IPS-18c (cell line): ENCODE results near the gene PABPC1L.

Source experiments
- H3K4me3 ChIP-seq: 2 replicates; pipeline ENCODE4 v1.7.0; 2013; ENCODE audit warnings: low read depth, mild to moderate bottlenecking, low read length, moderate library complexity; ENCODE audit not compliant: insufficient read depth
- H3K9me3 ChIP-seq: one replicate; pipeline ENCODE4 v1.6.1; 2013; ENCODE audit warnings: mild to moderate bottlenecking, low read length, moderate library complexity; ENCODE audit not compliant: control insufficient read depth, insufficient read depth

Gene PABPC1L

GRCh38 chr20:44928595-44928994 lies 18.7 kb downstream of the PABPC1L start:
- Histone ChIP-seq H3K9me3 (no peaks in the 10 kb centered on the region), H3K4me3 (no peak overlapping the region)

GRCh38 chr20:44930517-44931168 lies 20.8 kb downstream of the PABPC1L start:
- Histone ChIP-seq H3K4me3 (no peak overlapping the region), H3K9me3 (no peaks in the 10 kb centered on the region)

- no peaks in the 10 kb centered on the region for H3K9me3 ChIP-seq
- H3K4me3 ChIP-seq = no peak overlapping the region
Measured at GRCh38 chr20:44931911-44932310, 22.1 kb downstream of the PABPC1L start.

GRCh38 chr20:44932916-44933315 lies 23.1 kb downstream of the PABPC1L start:
- no peak overlapping the region for H3K4me3 ChIP-seq
- no peaks in the 10 kb centered on the region for H3K9me3 ChIP-seq

- Histone ChIP-seq H3K4me3 (no peak overlapping the region), H3K9me3 (no peaks in the 10 kb centered on the region)
Measured at GRCh38 chr20:44936510-44936909, 26.6 kb downstream of the PABPC1L start.

- no peak overlapping the region for H3K4me3 ChIP-seq
- no peaks in the 10 kb centered on the region for H3K9me3 ChIP-seq
Measured at GRCh38 chr20:44938637-44939036, 28.8 kb downstream of the PABPC1L start.

DNA sequence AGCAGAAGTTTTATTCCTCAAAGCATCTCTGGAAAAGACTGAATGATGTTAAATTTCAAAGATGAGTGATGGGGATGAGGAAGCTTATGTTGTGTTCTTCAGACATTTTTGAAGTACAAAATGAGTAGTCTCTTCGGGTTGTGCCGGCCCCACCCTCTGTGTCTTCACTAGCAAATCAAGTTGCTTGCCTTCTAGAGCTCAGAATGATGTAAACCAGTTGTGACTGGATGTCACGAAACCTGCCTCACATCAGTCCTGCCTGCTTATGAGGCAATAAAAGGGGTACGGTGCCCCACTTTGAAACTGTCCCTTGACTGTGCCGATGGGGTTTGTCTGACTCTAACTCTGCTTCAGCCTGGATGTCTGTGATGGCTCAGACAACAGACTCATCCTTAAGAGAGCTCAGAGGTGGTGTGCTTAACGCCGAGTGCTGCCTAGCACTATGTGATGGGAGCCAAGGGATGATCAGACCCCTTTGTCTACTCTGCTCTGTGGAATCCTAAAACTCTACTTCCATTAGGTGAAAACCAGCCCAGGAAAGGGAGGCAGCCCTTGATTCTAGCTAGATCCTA lies 31.3 kb downstream of the PABPC1L start:
- no peaks in the 10 kb centered on the region for H3K9me3 ChIP-seq
- H3K4me3 ChIP-seq = no peak overlapping the region

- no peak overlapping the region for H3K4me3 ChIP-seq
- H3K9me3 ChIP-seq = no peaks in the 10 kb centered on the region
Measured at GRCh38 chr20:44942264-44942973, 32.6 kb downstream of the PABPC1L start.

- no peaks in the 10 kb centered on the region for H3K9me3 ChIP-seq
Measured at GRCh38 chr20:44943828-44944227, 34.0 kb downstream of the PABPC1L start.

GRCh38 chr20:44945261-44945660 lies 35.4 kb downstream of the PABPC1L start:
- no peak overlapping the region for H3K4me3 ChIP-seq
- no peaks in the 10 kb centered on the region for H3K9me3 ChIP-seq

More at GRCh38 chr20:44943828-44944227, 34.0 kb downstream of the PABPC1L start:
- no peak overlapping the region for H3K4me3 ChIP-seq

GRCh38 chr20:44946271-44946852 lies 36.5 kb downstream of the PABPC1L start:
- Histone ChIP-seq H3K9me3 (no peaks in the 10 kb centered on the region), H3K4me3 (no peak overlapping the region)

DNA sequence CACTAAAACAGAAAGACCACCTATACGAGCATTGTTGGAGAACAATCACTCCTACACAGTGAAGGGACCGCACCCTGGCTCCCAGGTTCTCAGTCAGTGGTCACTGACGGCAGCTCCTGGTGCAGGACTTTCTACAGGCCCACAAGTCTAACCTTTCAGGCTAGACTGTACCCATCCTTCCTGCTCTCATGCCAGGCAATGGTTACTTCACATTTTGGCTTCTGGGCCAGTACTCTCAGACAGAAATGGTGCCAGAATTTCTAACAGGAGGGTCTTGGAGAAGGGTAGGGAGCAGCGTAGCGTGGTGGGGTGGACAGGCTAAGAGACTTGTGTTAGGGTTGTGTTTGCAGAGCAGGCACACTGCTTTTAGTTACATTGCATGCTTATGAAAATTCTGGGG lies 38.2 kb downstream of the PABPC1L start:
- no peaks in the 10 kb centered on the region for H3K9me3 ChIP-seq
- H3K4me3 ChIP-seq = no peak overlapping the region

GRCh38 chr20:44948513-44948912 lies 38.7 kb downstream of the PABPC1L start:
- Histone ChIP-seq H3K9me3 (no peaks in the 10 kb centered on the region), H3K4me3 (no peak overlapping the region)

GRCh38 chr20:44950368-44950767 lies 40.5 kb downstream of the PABPC1L start:
- no peak overlapping the region for H3K4me3 ChIP-seq
- no peaks in the 10 kb centered on the region for H3K9me3 ChIP-seq

DNA sequence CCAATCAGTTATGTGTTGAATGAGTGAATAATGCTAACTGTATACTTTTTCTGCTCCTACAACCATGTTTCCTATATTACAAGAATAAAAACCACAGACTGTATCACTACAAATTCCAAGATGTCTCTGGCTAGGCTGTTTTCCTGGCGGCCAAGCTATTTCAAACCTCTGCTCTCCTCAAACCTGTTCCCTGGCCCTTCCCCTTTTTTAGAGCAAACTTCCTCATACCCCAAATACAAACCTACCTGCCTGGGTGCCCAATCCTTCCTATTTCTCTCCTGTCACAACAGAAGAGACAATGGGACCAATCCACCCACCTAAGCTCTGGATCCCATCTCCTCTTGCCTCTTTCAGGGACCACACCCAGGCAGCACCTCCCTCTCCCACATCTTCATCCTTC lies 42.9 kb downstream of the PABPC1L start:
- Histone ChIP-seq H3K9me3 (no peaks in the 10 kb centered on the region), H3K4me3 (no peak overlapping the region)

DNA sequence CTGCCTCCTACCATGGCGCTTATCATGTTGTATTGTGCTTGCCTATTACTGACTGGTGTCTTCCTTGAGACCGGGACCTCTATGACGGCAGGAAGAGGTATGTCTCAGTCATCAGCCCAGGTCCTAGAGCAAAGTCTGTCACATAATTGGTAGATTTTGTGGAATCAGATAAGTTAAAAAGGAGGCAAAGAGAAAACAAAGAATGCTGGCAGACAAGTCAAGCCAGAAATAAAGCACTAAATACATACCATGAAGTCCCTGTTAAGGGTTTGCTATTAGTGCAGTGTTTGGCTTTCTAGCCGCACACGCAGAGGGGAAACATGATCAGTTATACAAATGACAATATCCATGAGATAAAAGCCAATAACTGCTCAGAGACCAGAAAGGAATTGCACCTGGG lies 44.4 kb downstream of the PABPC1L start:
- Histone ChIP-seq H3K4me3 (no peak overlapping the region), H3K9me3 (no peaks in the 10 kb centered on the region)

- H3K4me3 ChIP-seq = no peak overlapping the region
Measured at GRCh38 chr20:44955270-44955669, 45.4 kb downstream of the PABPC1L start.

DNA sequence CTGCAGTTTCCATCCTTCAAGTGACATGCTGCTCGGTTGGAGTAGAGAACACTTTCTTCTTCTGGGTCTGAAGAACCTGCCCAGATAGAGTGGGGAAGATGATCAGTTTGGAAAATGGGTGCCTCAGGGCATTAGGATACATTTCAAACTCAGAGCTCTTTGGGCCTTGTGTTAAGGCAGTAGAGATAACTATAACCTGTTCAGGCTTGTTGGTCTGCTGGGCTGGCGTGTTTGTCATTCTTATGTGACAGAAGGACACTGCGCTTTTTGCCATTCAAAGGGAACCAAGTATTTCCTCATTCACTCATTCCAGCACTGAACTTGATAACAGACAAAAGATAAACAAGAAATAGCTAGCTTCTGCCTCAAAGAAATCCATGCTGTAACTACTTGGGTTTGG lies 46.5 kb downstream of the PABPC1L start:
- Histone ChIP-seq H3K9me3 (no peaks in the 10 kb centered on the region), H3K4me3 (no peak overlapping the region)

More at GRCh38 chr20:44955270-44955669, 45.4 kb downstream of the PABPC1L start:
- no peaks in the 10 kb centered on the region for H3K9me3 ChIP-seq
